Mucosa of stomach (tissue), 1 donor: ENCODE data around the gene KRT36.

ENCODE experiments used
- H3K27me3 ChIP-seq: one replicate; pipeline ENCODE4 v1.7.0; 2013; ENCODE audit warnings: mild to moderate bottlenecking, low read length; ENCODE audit not compliant: control insufficient read depth, insufficient read depth
- H3K36me3 ChIP-seq: one replicate; pipeline ENCODE4 v1.7.0; 2013; ENCODE audit warnings: low read length; ENCODE audit not compliant: control insufficient read depth, insufficient read depth
- H3K4me1 ChIP-seq: one replicate; pipeline ENCODE4 v1.7.0; 2013; ENCODE audit warnings: mild to moderate bottlenecking, low read length; ENCODE audit not compliant: control insufficient read depth, insufficient read depth
- H3K4me3 ChIP-seq: one replicate; pipeline ENCODE4 v1.7.0; 2013; ENCODE audit warnings: low read length
- H3K9ac ChIP-seq: one replicate; pipeline ENCODE4 v1.7.0; 2013; ENCODE audit warnings: mild to moderate bottlenecking, low read length, moderate library complexity
- H3K9me3 ChIP-seq: one replicate; pipeline ENCODE4 v1.7.0; 2013; ENCODE audit warnings: mild to moderate bottlenecking, low read length, moderate library complexity; ENCODE audit not compliant: control insufficient read depth
- donor health status: Pancreatic carcinoma.

Gene KRT36

DNA sequence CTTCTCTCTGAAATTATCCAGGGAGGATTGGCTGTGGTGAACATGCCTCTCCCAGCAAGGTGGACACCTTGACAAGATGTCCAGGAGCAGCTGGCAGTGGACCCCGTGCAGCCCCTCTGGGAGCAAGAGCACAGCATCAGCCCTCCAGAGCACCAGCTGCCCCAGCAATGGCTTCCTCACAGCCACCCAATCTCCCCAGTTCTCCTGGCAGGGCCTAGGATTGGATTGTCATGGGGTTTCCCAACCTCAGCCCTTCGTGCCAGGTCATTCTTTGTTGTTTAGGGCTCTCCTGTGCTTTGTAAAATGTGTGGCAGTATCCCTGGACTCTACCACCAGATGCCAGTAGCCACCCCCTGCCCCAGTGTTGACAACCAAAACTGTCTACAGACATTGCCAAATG, 1.8 kb upstream of the KRT36 start:
- no peak overlapping the region for H3K9ac ChIP-seq
- H3K4me3 ChIP-seq: no peak overlapping the region
- H3K9me3 ChIP-seq: no peaks in the 10 kb centered on the region
- no peaks in the 10 kb centered on the region for H3K36me3 ChIP-seq
- H3K4me1 ChIP-seq: peaks cover 7% of the 10 kb centered on the region
- H3K27me3 ChIP-seq: no peaks in the 10 kb centered on the region

- Histone ChIP-seq H3K27me3 (peaks cover 10% of the 10 kb centered on the region), H3K4me1 (peaks cover 9% of the 10 kb centered on the region), H3K36me3 (no peaks in the 10 kb centered on the region), H3K4me3 (no peak overlapping the region), H3K9me3 (no peaks in the 10 kb centered on the region), H3K9ac (no peak overlapping the region)
Observed at GRCh38 chr17:41490000-41490990, 585 bp upstream of the KRT36 start.

GRCh38 chr17:41486809-41487530, 2.7 kb downstream of the KRT36 start:
- H3K27me3 ChIP-seq: peaks cover 25% of the 10 kb centered on the region
- H3K36me3 ChIP-seq: no peaks in the 10 kb centered on the region
- H3K4me3 ChIP-seq: no peak overlapping the region
- H3K9ac ChIP-seq: no peak overlapping the region
- H3K9me3 ChIP-seq: no peaks in the 10 kb centered on the region
- peaks cover 30% of the 10 kb centered on the region for H3K4me1 ChIP-seq

- H3K9me3 ChIP-seq: no peaks in the 10 kb centered on the region
- no peak overlapping the region for H3K9ac ChIP-seq
- no peaks in the 10 kb centered on the region for H3K36me3 ChIP-seq
- H3K4me1 ChIP-seq: peaks cover 30% of the 10 kb centered on the region
- peaks cover 31% of the 10 kb centered on the region for H3K27me3 ChIP-seq
- H3K4me3 ChIP-seq: no peak overlapping the region
Observed at GRCh38 chr17:41486316-41486715, 3.4 kb downstream of the KRT36 start.

GRCh38 chr17:41484920-41485904, 4.5 kb downstream of the KRT36 start:
- Histone ChIP-seq H3K27me3 (peaks cover 32% of the 10 kb centered on the region), H3K4me1 (peaks cover 30% of the 10 kb centered on the region), H3K4me3 (no peak overlapping the region), H3K36me3 (no peaks in the 10 kb centered on the region), H3K9me3 (no peaks in the 10 kb centered on the region), H3K9ac (no peak overlapping the region)

DNA sequence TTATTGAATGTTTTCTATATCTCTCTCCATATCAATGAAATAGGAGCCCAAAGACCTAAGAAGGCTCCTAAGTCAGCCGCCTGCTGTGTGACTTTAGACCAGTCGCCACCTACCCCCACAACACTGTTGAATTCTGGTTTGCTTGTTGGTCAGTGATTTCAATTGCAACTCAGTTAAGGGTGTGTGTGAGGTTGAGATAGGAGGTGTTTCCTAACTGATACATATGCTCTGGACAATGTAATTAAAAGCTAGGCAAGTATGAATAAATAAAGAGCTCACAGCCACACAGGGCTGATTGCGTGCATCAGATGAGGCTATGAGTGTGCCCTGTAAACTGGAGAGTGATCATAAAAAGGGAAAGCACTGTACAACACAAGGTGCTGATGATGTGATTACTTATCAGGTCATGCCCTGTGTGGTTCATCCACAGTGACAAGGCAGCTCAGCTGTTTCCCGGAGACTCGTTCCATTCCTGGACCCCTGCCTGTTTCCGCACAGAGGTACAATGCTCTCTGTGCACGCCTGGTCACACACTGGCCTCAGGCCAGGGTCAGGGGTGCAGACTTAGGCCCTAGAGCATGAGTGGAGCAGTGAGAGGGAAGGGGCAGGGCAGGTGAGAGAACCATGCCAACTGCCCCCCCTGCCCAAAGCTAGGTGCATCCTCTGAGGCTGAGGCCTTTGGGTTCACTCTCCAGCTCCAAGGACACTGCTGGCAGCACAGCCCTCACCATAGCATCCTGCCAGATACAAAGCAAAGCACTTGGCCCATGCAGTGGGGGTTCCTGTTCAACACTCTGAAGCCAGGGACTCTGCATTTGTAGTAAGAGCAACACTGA, 5.5 kb downstream of the KRT36 start:
- H3K9me3 ChIP-seq: no peaks in the 10 kb centered on the region
- H3K36me3 ChIP-seq: no peaks in the 10 kb centered on the region
- no peak overlapping the region for H3K9ac ChIP-seq
- peaks cover 30% of the 10 kb centered on the region for H3K4me1 ChIP-seq
- H3K4me3 ChIP-seq: no peak overlapping the region
- peaks cover 32% of the 10 kb centered on the region for H3K27me3 ChIP-seq

DNA sequence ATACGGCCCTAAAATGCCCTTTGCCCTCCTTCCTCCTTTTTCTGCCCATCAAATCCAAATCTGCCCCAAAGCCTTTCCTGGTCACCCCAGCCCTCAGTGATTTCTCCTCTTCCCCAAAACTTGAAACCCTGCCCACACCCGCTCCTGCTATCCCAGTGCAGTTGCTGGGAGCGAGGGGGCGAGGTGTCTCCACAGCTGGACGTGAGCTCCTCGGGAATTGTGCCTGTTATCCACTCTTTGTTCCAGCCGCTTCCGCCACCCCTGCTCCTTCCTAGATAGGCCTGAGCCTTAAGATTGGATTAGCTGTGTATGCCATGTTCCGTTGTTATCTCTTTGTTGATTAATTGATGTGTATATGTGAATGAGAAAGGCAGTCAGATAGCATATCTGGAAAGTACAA, 6.2 kb downstream of the KRT36 start:
- Histone ChIP-seq H3K4me3 (no peak overlapping the region), H3K36me3 (no peaks in the 10 kb centered on the region), H3K9me3 (no peaks in the 10 kb centered on the region), H3K4me1 (peaks cover 30% of the 10 kb centered on the region), H3K27me3 (peaks cover 32% of the 10 kb centered on the region), H3K9ac (no peak overlapping the region)

DNA sequence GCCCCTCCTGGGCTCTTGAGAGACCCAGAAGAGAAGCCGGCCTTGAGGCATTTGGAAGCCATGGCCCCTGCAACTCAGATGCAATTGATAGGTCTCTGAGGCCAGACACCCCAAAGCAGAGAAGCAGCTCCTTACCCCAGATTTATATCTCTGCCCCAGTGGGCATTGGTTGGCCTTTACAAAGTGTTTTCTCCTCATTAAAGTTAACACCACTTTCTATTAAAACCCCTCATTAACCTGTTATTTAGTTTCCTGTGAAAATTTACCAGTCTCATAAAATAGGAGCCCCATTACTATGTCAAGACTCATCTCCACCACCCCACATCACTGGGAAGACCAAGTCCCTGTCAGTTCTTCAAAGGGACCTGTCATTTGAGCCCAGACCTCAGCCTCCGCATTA, 8.7 kb downstream of the KRT36 start, which contains the start of gene KRT35:
Gene KRT35, minus strand, starts transcription at position 116 of the 400 bp plus-strand sequence. Its CDS starts 54 bp downstream, at position 62.
- no peaks in the 10 kb centered on the region for H3K36me3 ChIP-seq
- H3K9me3 ChIP-seq: no peaks in the 10 kb centered on the region
- H3K4me1 ChIP-seq: peaks cover 34% of the 10 kb centered on the region
- no peak within 1 kb of the TSS for H3K9ac ChIP-seq
- peaks cover 36% of the 10 kb centered on the region for H3K27me3 ChIP-seq
- H3K4me3 ChIP-seq: no peak within 1 kb of the TSS

DNA sequence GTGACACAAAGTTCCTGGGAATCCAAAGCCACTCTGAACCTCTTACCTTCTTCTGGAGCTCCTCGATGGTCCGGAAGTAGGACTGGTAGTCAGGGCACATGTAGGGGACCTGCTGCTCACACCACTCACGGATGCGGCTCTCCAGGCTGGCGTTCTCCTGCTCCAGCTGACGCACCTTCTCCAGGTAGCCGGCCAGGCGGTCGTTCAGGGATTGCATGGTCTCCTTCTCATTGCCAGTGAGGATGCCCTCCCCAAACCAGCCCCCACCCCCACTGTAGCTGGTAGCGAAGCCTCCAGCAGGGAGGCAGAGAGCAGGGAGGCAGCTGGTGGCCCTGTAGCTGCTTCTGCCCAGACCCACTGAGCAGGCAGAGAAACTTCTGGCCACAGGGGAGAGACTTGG, 9.1 kb downstream of the KRT36 start:
- H3K4me3 ChIP-seq: no peak overlapping the region
- H3K9me3 ChIP-seq: no peaks in the 10 kb centered on the region
- H3K4me1 ChIP-seq: peaks cover 33% of the 10 kb centered on the region
- peaks cover 31% of the 10 kb centered on the region for H3K27me3 ChIP-seq
- no peak overlapping the region for H3K9ac ChIP-seq
- no peaks in the 10 kb centered on the region for H3K36me3 ChIP-seq

- Histone ChIP-seq H3K27me3 (peaks cover 27% of the 10 kb centered on the region), H3K36me3 (no peaks in the 10 kb centered on the region), H3K9ac (no peak overlapping the region), H3K4me1 (peaks cover 29% of the 10 kb centered on the region), H3K9me3 (no peaks in the 10 kb centered on the region), H3K4me3 (no peak overlapping the region)
Observed at GRCh38 chr17:41480136-41480535, 9.6 kb downstream of the KRT36 start.

DNA sequence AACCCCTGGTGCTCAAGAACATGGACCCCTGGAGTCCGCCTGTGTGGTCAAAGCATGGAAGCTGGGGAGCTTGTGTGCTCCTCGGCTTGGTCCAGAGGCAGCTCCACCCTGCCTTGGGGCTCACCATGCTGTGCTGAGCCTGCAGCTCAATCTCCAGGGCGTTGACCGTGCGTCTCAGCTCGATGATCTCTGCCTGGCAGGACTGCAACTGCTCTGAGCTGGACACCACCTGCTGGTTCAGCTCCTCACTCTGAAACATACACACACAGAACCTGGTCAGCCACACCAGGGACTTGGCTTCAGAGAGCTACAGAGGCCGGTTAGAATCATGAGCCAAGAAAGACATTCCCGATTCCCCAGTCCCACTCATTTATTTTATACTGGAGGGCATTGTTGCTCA, 11.5 kb downstream of the KRT36 start:
- no peaks in the 10 kb centered on the region for H3K9me3 ChIP-seq
- H3K4me3 ChIP-seq: no peak overlapping the region
- H3K27me3 ChIP-seq: peaks cover 16% of the 10 kb centered on the region
- peaks cover 10% of the 10 kb centered on the region for H3K4me1 ChIP-seq
- no peaks in the 10 kb centered on the region for H3K36me3 ChIP-seq
- H3K9ac ChIP-seq: no peak overlapping the region
